IPS-18a (cell line): ENCODE results near the gene ITPR3.

ENCODE experiments used
- H3K27ac ChIP-seq: one replicate; pipeline ENCODE4 v1.5.1; 2013; ENCODE audit warnings: low read length
- H3K27me3 ChIP-seq: one replicate; pipeline ENCODE4 v1.6.1; 2013; ENCODE audit warnings: mild to moderate bottlenecking, low read length; ENCODE audit not compliant: control insufficient read depth, insufficient read depth
- H3K36me3 ChIP-seq: one replicate; pipeline ENCODE4 v1.6.1; 2013; ENCODE audit warnings: low read depth, low read length; ENCODE audit not compliant: control insufficient read depth
- H3K4me1 ChIP-seq: one replicate; pipeline ENCODE4 v1.6.1; 2013; ENCODE audit warnings: low read depth, low read length; ENCODE audit not compliant: control insufficient read depth
- H3K4me3 ChIP-seq: one replicate; pipeline ENCODE4 v1.5.1; 2013; ENCODE audit warnings: low read length
- H3K9ac ChIP-seq: one replicate; pipeline ENCODE4 v1.6.1; 2013; ENCODE audit warnings: mild to moderate bottlenecking, low read length, moderate library complexity
- H3K9me3 ChIP-seq: one replicate; pipeline ENCODE4 v1.6.1; 2013; ENCODE audit warnings: low read depth, low read length; ENCODE audit not compliant: control insufficient read depth

ITPR3 gene

GRCh38 chr6:33607126-33607783 is 13.9 kb upstream of the ITPR3 start:
- H3K27ac ChIP-seq: no peak overlapping the region
- no peak overlapping the region for H3K9ac ChIP-seq
- H3K4me1 ChIP-seq: peaks cover 26% of the 10 kb centered on the region
- no peaks in the 10 kb centered on the region for H3K27me3 ChIP-seq
- no peaks in the 10 kb centered on the region for H3K9me3 ChIP-seq
- H3K4me3 ChIP-seq: no peak overlapping the region
- no peaks in the 10 kb centered on the region for H3K36me3 ChIP-seq

- peaks cover 26% of the 10 kb centered on the region for H3K4me1 ChIP-seq
- no peak overlapping the region for H3K4me3 ChIP-seq
- no peak overlapping the region for H3K9ac ChIP-seq
- no peaks in the 10 kb centered on the region for H3K36me3 ChIP-seq
- no peak overlapping the region for H3K27ac ChIP-seq
- H3K27me3 ChIP-seq: no peaks in the 10 kb centered on the region
- no peaks in the 10 kb centered on the region for H3K9me3 ChIP-seq
Measured at GRCh38 chr6:33607784-33608161, 13.3 kb upstream of the ITPR3 start.

GRCh38 chr6:33609019-33609418 is 12.1 kb upstream of the ITPR3 start:
- Histone ChIP-seq H3K36me3 (no peaks in the 10 kb centered on the region), H3K27ac (no peak overlapping the region), H3K9ac (no peak overlapping the region), H3K27me3 (no peaks in the 10 kb centered on the region), H3K4me3 (no peak overlapping the region), H3K9me3 (no peaks in the 10 kb centered on the region), H3K4me1 (peaks cover 26% of the 10 kb centered on the region)

- no peak overlapping the region for H3K9ac ChIP-seq
- H3K27me3 ChIP-seq: no peaks in the 10 kb centered on the region
- peaks cover 26% of the 10 kb centered on the region for H3K4me1 ChIP-seq
- H3K36me3 ChIP-seq: no peaks in the 10 kb centered on the region
- no peak overlapping the region for H3K27ac ChIP-seq
- no peaks in the 10 kb centered on the region for H3K9me3 ChIP-seq
- H3K4me3 ChIP-seq: no peak overlapping the region
Measured at GRCh38 chr6:33609528-33609927, 11.6 kb upstream of the ITPR3 start.

GRCh38 chr6:33610067-33610466 is 11.1 kb upstream of the ITPR3 start:
- no peaks in the 10 kb centered on the region for H3K27me3 ChIP-seq
- no peaks in the 10 kb centered on the region for H3K36me3 ChIP-seq
- no peak overlapping the region for H3K4me3 ChIP-seq
- no peaks in the 10 kb centered on the region for H3K9me3 ChIP-seq
- H3K4me1 ChIP-seq: peaks cover 26% of the 10 kb centered on the region
- no peak overlapping the region for H3K9ac ChIP-seq
- no peak overlapping the region for H3K27ac ChIP-seq

GRCh38 chr6:33610779-33611732 is 10.1 kb upstream of the ITPR3 start:
- no peak overlapping the region for H3K4me3 ChIP-seq
- no peaks in the 10 kb centered on the region for H3K9me3 ChIP-seq
- no peak overlapping the region for H3K27ac ChIP-seq
- peaks cover 26% of the 10 kb centered on the region for H3K4me1 ChIP-seq
- no peaks in the 10 kb centered on the region for H3K36me3 ChIP-seq
- H3K27me3 ChIP-seq: no peaks in the 10 kb centered on the region
- no peak overlapping the region for H3K9ac ChIP-seq

- Histone ChIP-seq H3K27me3 (no peaks in the 10 kb centered on the region), H3K4me1 (peaks cover 17% of the 10 kb centered on the region), H3K9ac (no peak overlapping the region), H3K27ac (no peak overlapping the region), H3K4me3 (no peak overlapping the region), H3K9me3 (no peaks in the 10 kb centered on the region), H3K36me3 (no peaks in the 10 kb centered on the region)
Measured at GRCh38 chr6:33613146-33613794, 7.9 kb upstream of the ITPR3 start.

- no peaks in the 10 kb centered on the region for H3K9me3 ChIP-seq
- H3K36me3 ChIP-seq: no peaks in the 10 kb centered on the region
- H3K27me3 ChIP-seq: peaks cover 2% of the 10 kb centered on the region
- no peak overlapping the region for H3K9ac ChIP-seq
- no peak overlapping the region for H3K4me3 ChIP-seq
- H3K4me1 ChIP-seq: peaks cover 17% of the 10 kb centered on the region
- no peak overlapping the region for H3K27ac ChIP-seq
Measured at GRCh38 chr6:33613795-33614168, 7.3 kb upstream of the ITPR3 start.

GRCh38 chr6:33616113-33616512 is 5.0 kb upstream of the ITPR3 start:
- H3K27ac ChIP-seq: no peak overlapping the region
- peaks cover 7% of the 10 kb centered on the region for H3K4me1 ChIP-seq

GRCh38 chr6:33616913-33617312 is 4.2 kb upstream of the ITPR3 start:
- Histone ChIP-seq H3K9me3 (no peaks in the 10 kb centered on the region), H3K4me1 (peaks cover 4% of the 10 kb centered on the region), H3K36me3 (no peaks in the 10 kb centered on the region), H3K4me3 (no peak overlapping the region), H3K27ac (no peak overlapping the region), H3K27me3 (peaks cover 29% of the 10 kb centered on the region), H3K9ac (no peak overlapping the region)

More at GRCh38 chr6:33616113-33616512, 5.0 kb upstream of the ITPR3 start:
- H3K9ac ChIP-seq: no peak overlapping the region
- peaks cover 23% of the 10 kb centered on the region for H3K27me3 ChIP-seq
- H3K4me3 ChIP-seq: no peak overlapping the region
- H3K36me3 ChIP-seq: no peaks in the 10 kb centered on the region
- no peaks in the 10 kb centered on the region for H3K9me3 ChIP-seq

GRCh38 chr6:33619166-33619840 is 1.8 kb upstream of the ITPR3 start:
- Histone ChIP-seq H3K9me3 (no peaks in the 10 kb centered on the region), H3K27me3 (peaks cover 38% of the 10 kb centered on the region), H3K9ac (no peak overlapping the region), H3K27ac (no peak overlapping the region), H3K36me3 (no peaks in the 10 kb centered on the region), H3K4me1 (peaks cover 9% of the 10 kb centered on the region), H3K4me3 (peak overlapping the region; percentile 84)
